K562 (cell line): ENCODE results near the gene COG4. TPM values are rescaled to one million over a fixed set of nuclear protein-coding genes. Genes with fewer than 3 reads are reported as not detected.

Source experiments
- ETV6 ChIP-seq, 3 experiments: fragments of 150-350 bp in 1 of 3; sonication (generic) in 1 of 3; formaldehyde crosslinking in 1 of 3; IDR thresholded peaks; 2 replicates each; pipeline versions ENCODE4 v1.6.1 to v1.8.0; 2014 to 2022; ENCODE audit warnings: borderline replicate concordance in 2 of 3, low read depth in 2 of 3, antibody characterized with exemption in 1 of 3, low read length in 1 of 3, mild to moderate bottlenecking in 1 of 3, missing genetic modification reagents in 1 of 3
- PHF21A ChIP-seq: fragments of 450-650 bp; IDR thresholded peaks from 2 replicates; pipeline ENCODE4 v1.6.1; 2017; ENCODE audit warnings: low read depth, borderline replicate concordance
- RCOR1 ChIP-seq, 2 experiments: IDR thresholded peaks; 2 replicates each; pipeline ENCODE4 v1.6.1; 2012; ENCODE audit warnings: low read depth in 2 of 2, low read length in 2 of 2, borderline replicate concordance in 1 of 2, improper control_type of control experiment in 1 of 2
- SIN3B ChIP-seq: fragments of 450-650 bp; IDR thresholded peaks from 2 replicates; pipeline ENCODE4 v1.6.1; 2017; ENCODE audit warnings: low read depth, mild to moderate bottlenecking, moderate library complexity
- TAF7 ChIP-seq: fragments of 450-650 bp; IDR thresholded peaks from 2 replicates; pipeline ENCODE4 v1.6.1; 2016; ENCODE audit warnings: missing genetic modification characterization, missing compliant biosample characterization
- TARDBP ChIP-seq: fragments of 450-650 bp; IDR thresholded peaks from 2 replicates; pipeline ENCODE4 v1.6.1; 2016
- polyA plus RNA-seq, 8 experiments: library from polyadenylated mRNA; depleted of rRNA in 4 of 8; stranded (reverse) in 5 of 8; unstranded in 3 of 8; fragments of >200 nt; fragmentation: Nextera tagmentation in 2 of 8; fragmentation: Illumina TruSeq in 1 of 8; extraction: Ambion mirVana in 2 of 8; extraction: Trizol in 1 of 8; gene quantifications; 2 replicates each; pipeline versions ENCODE4 v1.2.1 to v1.2.3, GENCODE V29; 2011 to 2014; ENCODE audit warnings: inconsistent platforms in 1 of 8, missing spikeins in 1 of 8
- total RNA-seq, 7 experiments: library from RNA; depleted of rRNA in 6 of 7; stranded (reverse); fragments of >200 nt in 6 of 7; fragmentation: Illumina TruSeq in 2 of 7; extraction: Trizol in 2 of 7; gene quantifications; 2 replicates each; pipeline versions ENCODE4 v1.2.1 to v1.2.3, GENCODE V29; 2011 to 2021; ENCODE audit warnings: low replicate concordance in 1 of 7
- TF ChIP-seq, protein P1 (sequence below): fragments of 250-450 bp; sonication (Bioruptor Pico); IDR thresholded peaks from 2 replicates; pipeline ENCODE4 v1.5.1; 2021; ENCODE audit warnings: mild to moderate bottlenecking
- TF ChIP-seq, protein P2 (sequence below): sonication (generic); formaldehyde crosslinking; IDR thresholded peaks from 2 replicates; pipeline ENCODE4 v1.8.0; 2023; ENCODE audit warnings: missing genetic modification reagents, mild to moderate bottlenecking, borderline replicate concordance
- TF ChIP-seq, protein P3 (sequence below), 2 experiments: IDR thresholded peaks; 2 replicates each; pipeline ENCODE4 v1.6.1; 2011; ENCODE audit warnings: borderline replicate concordance in 1 of 2, control low read depth in 1 of 2, low read depth in 1 of 2, low read length in 1 of 2, mild to moderate bottlenecking in 1 of 2, mixed read lengths in 1 of 2, moderate library complexity in 1 of 2; ENCODE audit not compliant: insufficient read depth in 1 of 2, insufficient read length in 1 of 2, poor library complexity in 1 of 2, severe bottlenecking in 1 of 2; ENCODE audit errors: extremely low read depth in 1 of 2
- TF ChIP-seq, protein P4 (sequence below): fragments of 250-450 bp; sonication (Bioruptor Pico); IDR thresholded peaks from 2 replicates; pipeline ENCODE4 v1.4.0; 2020
- TF ChIP-seq, protein P5 (sequence below), 2 experiments: fragments of 200-800 bp in 1 of 2; sonication (Bioruptor generic) in 1 of 2; sonication (generic) in 1 of 2; formaldehyde crosslinking in 1 of 2; IDR thresholded peaks in 1 of 2; conservative IDR thresholded peaks in 1 of 2; 2 replicates each; pipeline versions ENCODE4 v1.5.0 to v1.6.1; 2016 to 2020; ENCODE audit warnings: missing compliant biosample characterization in 1 of 2, missing genetic modification characterization in 1 of 2, missing genetic modification reagents in 1 of 2
- TF ChIP-seq, protein P6 (sequence below): conservative IDR thresholded peaks from 2 replicates; pipeline ENCODE4 v1.6.1; 2011; ENCODE audit warnings: low read depth, mild to moderate bottlenecking, low read length; ENCODE audit not compliant: control insufficient read depth

Gene COG4
- total and polyA plus RNA-seq, 9 of the 15 experiments (the other 6 are each of a cell fraction or from before 2014, with no cell fraction given) = 13.7 to 73.9 (median 44.2) TPM

DNA sequence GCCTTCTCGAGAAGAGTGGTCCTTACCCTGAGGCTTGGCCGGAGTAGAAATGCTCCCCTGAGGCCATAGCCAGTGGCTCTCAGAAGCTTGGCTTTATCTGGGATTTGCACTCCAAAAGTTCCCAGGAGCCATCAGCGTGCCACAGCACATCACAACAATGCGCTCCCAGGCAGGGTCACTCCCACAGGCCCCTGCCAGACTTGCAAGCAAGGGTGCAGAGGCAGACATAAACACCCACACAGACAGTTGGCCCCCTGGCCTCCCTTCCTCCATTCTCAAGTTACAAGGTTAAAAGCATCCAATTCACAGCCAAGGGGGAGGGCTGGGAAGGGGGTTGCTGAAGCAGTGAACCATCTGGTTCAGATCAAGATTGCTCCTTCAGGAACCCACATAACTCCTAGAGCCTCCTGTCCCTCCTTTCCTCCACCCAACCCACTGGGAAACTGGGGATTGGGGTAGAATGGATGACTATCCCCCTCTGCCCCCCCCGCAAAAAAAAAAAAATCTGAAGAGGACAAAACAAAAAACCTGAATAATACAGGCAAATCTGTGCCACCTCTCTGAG lies 86.3 kb downstream of the COG4 start (continued):
- TF ChIP-seq, protein P1, sequence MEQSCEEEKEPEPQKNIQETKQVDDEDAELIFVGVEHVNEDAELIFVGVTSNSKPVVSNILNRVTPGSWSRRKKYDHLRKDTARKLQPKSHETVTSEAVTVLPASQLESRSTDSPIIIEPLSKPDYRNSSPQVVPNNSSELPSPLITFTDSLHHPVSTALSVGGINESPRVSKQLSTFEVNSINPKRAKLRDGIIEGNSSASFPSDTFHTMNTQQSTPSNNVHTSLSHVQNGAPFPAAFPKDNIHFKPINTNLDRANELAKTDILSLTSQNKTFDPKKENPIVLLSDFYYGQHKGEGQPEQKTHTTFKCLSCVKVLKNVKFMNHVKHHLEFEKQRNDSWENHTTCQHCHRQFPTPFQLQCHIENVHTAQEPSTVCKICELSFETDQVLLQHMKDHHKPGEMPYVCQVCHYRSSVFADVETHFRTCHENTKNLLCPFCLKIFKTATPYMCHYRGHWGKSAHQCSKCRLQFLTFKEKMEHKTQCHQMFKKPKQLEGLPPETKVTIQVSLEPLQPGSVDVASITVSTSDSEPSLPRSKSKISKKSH (CRISPR knock-in tag) = no peak
- no peak for TF ChIP-seq ETV6 (IDR thresholded peaks at IDR 0.05; ENCODE audit: borderline replicate concordance in 1 of 2, low read depth in 2 of 2, low read length in 1 of 2)
- TF ChIP-seq ETV6 (CRISPR knock-in tag; IDR thresholded peaks at IDR 0.05; ENCODE audit: borderline replicate concordance) = no peak
- TF ChIP-seq SIN3B = no peak
- TF ChIP-seq, protein P2, sequence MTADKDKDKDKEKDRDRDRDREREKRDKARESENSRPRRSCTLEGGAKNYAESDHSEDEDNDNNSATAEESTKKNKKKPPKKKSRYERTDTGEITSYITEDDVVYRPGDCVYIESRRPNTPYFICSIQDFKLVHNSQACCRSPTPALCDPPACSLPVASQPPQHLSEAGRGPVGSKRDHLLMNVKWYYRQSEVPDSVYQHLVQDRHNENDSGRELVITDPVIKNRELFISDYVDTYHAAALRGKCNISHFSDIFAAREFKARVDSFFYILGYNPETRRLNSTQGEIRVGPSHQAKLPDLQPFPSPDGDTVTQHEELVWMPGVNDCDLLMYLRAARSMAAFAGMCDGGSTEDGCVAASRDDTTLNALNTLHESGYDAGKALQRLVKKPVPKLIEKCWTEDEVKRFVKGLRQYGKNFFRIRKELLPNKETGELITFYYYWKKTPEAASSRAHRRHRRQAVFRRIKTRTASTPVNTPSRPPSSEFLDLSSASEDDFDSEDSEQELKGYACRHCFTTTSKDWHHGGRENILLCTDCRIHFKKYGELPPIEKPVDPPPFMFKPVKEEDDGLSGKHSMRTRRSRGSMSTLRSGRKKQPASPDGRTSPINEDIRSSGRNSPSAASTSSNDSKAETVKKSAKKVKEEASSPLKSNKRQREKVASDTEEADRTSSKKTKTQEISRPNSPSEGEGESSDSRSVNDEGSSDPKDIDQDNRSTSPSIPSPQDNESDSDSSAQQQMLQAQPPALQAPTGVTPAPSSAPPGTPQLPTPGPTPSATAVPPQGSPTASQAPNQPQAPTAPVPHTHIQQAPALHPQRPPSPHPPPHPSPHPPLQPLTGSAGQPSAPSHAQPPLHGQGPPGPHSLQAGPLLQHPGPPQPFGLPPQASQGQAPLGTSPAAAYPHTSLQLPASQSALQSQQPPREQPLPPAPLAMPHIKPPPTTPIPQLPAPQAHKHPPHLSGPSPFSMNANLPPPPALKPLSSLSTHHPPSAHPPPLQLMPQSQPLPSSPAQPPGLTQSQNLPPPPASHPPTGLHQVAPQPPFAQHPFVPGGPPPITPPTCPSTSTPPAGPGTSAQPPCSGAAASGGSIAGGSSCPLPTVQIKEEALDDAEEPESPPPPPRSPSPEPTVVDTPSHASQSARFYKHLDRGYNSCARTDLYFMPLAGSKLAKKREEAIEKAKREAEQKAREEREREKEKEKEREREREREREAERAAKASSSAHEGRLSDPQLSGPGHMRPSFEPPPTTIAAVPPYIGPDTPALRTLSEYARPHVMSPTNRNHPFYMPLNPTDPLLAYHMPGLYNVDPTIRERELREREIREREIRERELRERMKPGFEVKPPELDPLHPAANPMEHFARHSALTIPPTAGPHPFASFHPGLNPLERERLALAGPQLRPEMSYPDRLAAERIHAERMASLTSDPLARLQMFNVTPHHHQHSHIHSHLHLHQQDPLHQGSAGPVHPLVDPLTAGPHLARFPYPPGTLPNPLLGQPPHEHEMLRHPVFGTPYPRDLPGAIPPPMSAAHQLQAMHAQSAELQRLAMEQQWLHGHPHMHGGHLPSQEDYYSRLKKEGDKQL = no peak
- TF ChIP-seq, protein P3, sequence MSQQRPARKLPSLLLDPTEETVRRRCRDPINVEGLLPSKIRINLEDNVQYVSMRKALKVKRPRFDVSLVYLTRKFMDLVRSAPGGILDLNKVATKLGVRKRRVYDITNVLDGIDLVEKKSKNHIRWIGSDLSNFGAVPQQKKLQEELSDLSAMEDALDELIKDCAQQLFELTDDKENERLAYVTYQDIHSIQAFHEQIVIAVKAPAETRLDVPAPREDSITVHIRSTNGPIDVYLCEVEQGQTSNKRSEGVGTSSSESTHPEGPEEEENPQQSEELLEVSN (IDR thresholded peaks at IDR 0.05; ENCODE audit: borderline replicate concordance in 1 of 2, extremely low read depth in 1 of 2, insufficient read depth in 1 of 2, insufficient read length in 1 of 2, low read depth in 1 of 2, low read length in 1 of 2, poor library complexity in 1 of 2, severe bottlenecking in 1 of 2) = no peak
- TF ChIP-seq, protein P4, sequence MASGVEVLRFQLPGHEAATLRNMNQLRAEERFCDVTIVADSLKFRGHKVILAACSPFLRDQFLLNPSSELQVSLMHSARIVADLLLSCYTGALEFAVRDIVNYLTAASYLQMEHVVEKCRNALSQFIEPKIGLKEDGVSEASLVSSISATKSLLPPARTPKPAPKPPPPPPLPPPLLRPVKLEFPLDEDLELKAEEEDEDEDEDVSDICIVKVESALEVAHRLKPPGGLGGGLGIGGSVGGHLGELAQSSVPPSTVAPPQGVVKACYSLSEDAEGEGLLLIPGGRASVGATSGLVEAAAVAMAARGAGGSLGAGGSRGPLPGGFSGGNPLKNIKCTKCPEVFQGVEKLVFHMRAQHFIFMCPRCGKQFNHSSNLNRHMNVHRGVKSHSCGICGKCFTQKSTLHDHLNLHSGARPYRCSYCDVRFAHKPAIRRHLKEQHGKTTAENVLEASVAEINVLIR (CRISPR knock-in tag) = no peak
- TF ChIP-seq TAF7 (tag) = 0 out of 2 replicates have a peak, but pooled peaks have one; percentile 26
- TF ChIP-seq, protein P5, sequence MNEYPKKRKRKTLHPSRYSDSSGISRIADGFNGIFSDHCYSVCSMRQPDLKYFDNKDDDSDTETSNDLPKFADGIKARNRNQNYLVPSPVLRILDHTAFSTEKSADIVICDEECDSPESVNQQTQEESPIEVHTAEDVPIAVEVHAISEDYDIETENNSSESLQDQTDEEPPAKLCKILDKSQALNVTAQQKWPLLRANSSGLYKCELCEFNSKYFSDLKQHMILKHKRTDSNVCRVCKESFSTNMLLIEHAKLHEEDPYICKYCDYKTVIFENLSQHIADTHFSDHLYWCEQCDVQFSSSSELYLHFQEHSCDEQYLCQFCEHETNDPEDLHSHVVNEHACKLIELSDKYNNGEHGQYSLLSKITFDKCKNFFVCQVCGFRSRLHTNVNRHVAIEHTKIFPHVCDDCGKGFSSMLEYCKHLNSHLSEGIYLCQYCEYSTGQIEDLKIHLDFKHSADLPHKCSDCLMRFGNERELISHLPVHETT (CRISPR knock-in tag; conservative IDR thresholded peaks at IDR 0.05 in 1 of 2, IDR thresholded peaks at IDR 0.05 in 1 of 2) = peak in 1 of 2 experiments; percentile 69; a peak in 1 of 4 replicates
- peak in 1 of 2 experiments; percentile 69; a peak in 2 of 4 replicates for TF ChIP-seq RCOR1 (IDR thresholded peaks at IDR 0.05; ENCODE audit: borderline replicate concordance in 1 of 2, low read depth in 2 of 2, low read length in 2 of 2)
- peak; percentile 96 for TF ChIP-seq PHF21A
- TF ChIP-seq, protein P6, sequence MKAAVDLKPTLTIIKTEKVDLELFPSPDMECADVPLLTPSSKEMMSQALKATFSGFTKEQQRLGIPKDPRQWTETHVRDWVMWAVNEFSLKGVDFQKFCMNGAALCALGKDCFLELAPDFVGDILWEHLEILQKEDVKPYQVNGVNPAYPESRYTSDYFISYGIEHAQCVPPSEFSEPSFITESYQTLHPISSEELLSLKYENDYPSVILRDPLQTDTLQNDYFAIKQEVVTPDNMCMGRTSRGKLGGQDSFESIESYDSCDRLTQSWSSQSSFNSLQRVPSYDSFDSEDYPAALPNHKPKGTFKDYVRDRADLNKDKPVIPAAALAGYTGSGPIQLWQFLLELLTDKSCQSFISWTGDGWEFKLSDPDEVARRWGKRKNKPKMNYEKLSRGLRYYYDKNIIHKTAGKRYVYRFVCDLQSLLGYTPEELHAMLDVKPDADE = 0 out of 2 replicates have a peak, but pooled peaks have one; percentile 21
- TF ChIP-seq TARDBP = no peak
